HCT116 (cell line): ENCODE results near the gene CC2D1A. TPM values are rescaled to one million over a fixed set of nuclear protein-coding genes. Genes with fewer than 3 reads are reported as not detected.
A peak's percentile ranks its signal among the peaks of the same experiment; 100 is the strongest.

Source experiments
- ATAC-seq: fragments of 200-7000 bp; cut with Tn5 transposase; 2 replicates; pipeline ENCODE4 v1.9.1; 2020; ENCODE audit warnings: mild to moderate bottlenecking, moderate library complexity
- BruUV-seq: library from RNA; stranded (reverse); fragments of 400-500 nt; replicated peaks from 2 replicates; lab custom pipeline; 2021; lab: Mats Ljungman, UMichigan
- CTCF ChIA-PET: fragments of 300-600 bp; sonication (Branson Sonifier 250); formaldehyde crosslinking; loops from one replicate; lab custom pipeline; 2021; ENCODE audit warnings: antibody characterized with exemption; lab: Charles Lee
- POLR2A ChIA-PET: fragments of 300-600, 350-600 bp; sonication (Branson Sonifier 250); formaldehyde crosslinking; loops from one replicate; lab custom pipeline; 2021; ENCODE audit warnings: antibody characterized with exemption; lab: Charles Lee
- RAD21 ChIA-PET, 2 experiments: fragments of 300-600 bp; sonication (Branson Sonifier 250); formaldehyde crosslinking; loops; one replicate each; lab custom pipeline; 2023; ENCODE audit warnings: low total read pairs in 2 of 2; ENCODE audit not compliant: uncharacterized antibody in 2 of 2, unreplicated experiment in 2 of 2, low non-redundant PET in 1 of 2; lab: Charles Lee
- DNase-seq: peaks from one replicate; pipeline ENCODE4 v3.0.0-alpha.2; 2010; ENCODE audit warnings: low read depth, low spot score
- H2AFZ ChIP-seq: fragments of 200-600 bp; shearing (Covaris generic), sonication (generic); 2 replicates; pipeline ENCODE4 v1.6.1; 2017; ENCODE audit warnings: low read depth, mixed run types, mixed read lengths, antibody characterized with exemption, low read length; ENCODE audit not compliant: poor library complexity, severe bottlenecking
- H3K27ac ChIP-seq: 2 replicates; pipeline ENCODE4 v1.5.1; 2012; ENCODE audit warnings: low read depth, low read length
- H3K27me3 ChIP-seq: fragments of 200-600 bp; sonication (generic); 2 replicates; pipeline ENCODE4 v1.6.1; 2016; ENCODE audit warnings: mixed run types, low read length, mixed read lengths; ENCODE audit not compliant: insufficient read depth
- H3K36me3 ChIP-seq, 2 experiments: fragments of 200-500 bp in 1 of 2; fragments of 200-600 bp in 1 of 2; sonication (Bioruptor generic) in 1 of 2; sonication (generic) in 1 of 2; 2 replicates each; pipeline versions ENCODE4 v1.5.1 to v1.6.1; 2014 to 2016; ENCODE audit warnings: low read length in 2 of 2, inconsistent platforms in 1 of 2, mixed read lengths in 1 of 2, mixed run types in 1 of 2; ENCODE audit not compliant: insufficient read depth in 2 of 2, control insufficient read depth in 1 of 2
- H3K4me1 ChIP-seq, 2 experiments: fragments of 200-600 bp in 1 of 2; sonication (generic) in 1 of 2; 2 replicates each; pipeline versions ENCODE4 v1.5.1 to v1.6.1; 2012 to 2017; ENCODE audit warnings: low read length in 2 of 2, inconsistent platforms in 1 of 2, mild to moderate bottlenecking in 1 of 2, mixed read lengths in 1 of 2, mixed run types in 1 of 2, moderate library complexity in 1 of 2; ENCODE audit not compliant: insufficient read depth in 2 of 2, control insufficient read depth in 1 of 2
- H3K4me2 ChIP-seq: fragments of 200-600 bp; sonication (generic); 2 replicates; pipeline ENCODE4 v1.6.1; 2017; ENCODE audit warnings: mixed run types, low read length, mixed read lengths
- H3K4me3 ChIP-seq, 2 experiments: fragments of 200-600 bp in 1 of 2; sonication (generic) in 1 of 2; replicated peaks in 1 of 2; 2 replicates each; pipeline ENCODE4 v1.5.1; 2011 to 2016; ENCODE audit warnings: low read length in 2 of 2, control low read depth in 1 of 2, low read depth in 1 of 2, mild to moderate bottlenecking in 1 of 2, mixed read lengths in 1 of 2, mixed run types in 1 of 2
- H3K79me2 ChIP-seq: fragments of 200-600 bp; sonication (generic); 2 replicates; pipeline ENCODE4 v1.6.1; 2017; ENCODE audit warnings: mild to moderate bottlenecking, mixed run types, low read length, moderate library complexity, mixed read lengths; ENCODE audit not compliant: insufficient read depth
- H3K9ac ChIP-seq: fragments of 200-600 bp; sonication (generic); 2 replicates; pipeline ENCODE4 v1.6.1; 2016; ENCODE audit warnings: low read length, mixed read lengths
- H3K9me2 ChIP-seq: fragments of 200-600 bp; sonication (generic), shearing (Covaris generic); 2 replicates; pipeline ENCODE4 v1.6.1; 2017; ENCODE audit warnings: mixed run types, mild to moderate bottlenecking, moderate library complexity; ENCODE audit not compliant: insufficient read depth
- H3K9me3 ChIP-seq, 2 experiments: fragments of 200-500 bp in 1 of 2; fragments of 200-600 bp in 1 of 2; sonication (Bioruptor generic) in 1 of 2; sonication (generic) in 1 of 2; 2 replicates each; pipeline ENCODE4 v1.6.1; 2014 to 2017; ENCODE audit warnings: low read length in 2 of 2, mixed read lengths in 2 of 2, inconsistent platforms in 1 of 2, low read depth in 1 of 2, mild to moderate bottlenecking in 1 of 2, mixed run types in 1 of 2, moderate library complexity in 1 of 2; ENCODE audit not compliant: control insufficient read depth in 1 of 2, insufficient read depth in 1 of 2
- H4K20me1 ChIP-seq: fragments of 200-600 bp; sonication (generic), shearing (Covaris generic); 2 replicates; pipeline ENCODE4 v1.6.1; 2017; ENCODE audit warnings: mixed run types, mild to moderate bottlenecking, moderate library complexity; ENCODE audit not compliant: insufficient read depth
- ATF3 ChIP-seq: IDR thresholded peaks from 2 replicates; pipeline ENCODE4 v1.6.1; 2012
- CBX3 ChIP-seq: IDR thresholded peaks from 2 replicates; pipeline ENCODE4 v1.6.1; 2012; ENCODE audit warnings: low read depth
- CEBPB ChIP-seq: IDR thresholded peaks from 2 replicates; pipeline ENCODE4 v1.6.1; 2012; ENCODE audit warnings: low read depth
- EZH2 ChIP-seq: fragments of 200-600 bp; sonication (generic); IDR thresholded peaks from 2 replicates; pipeline ENCODE4 v1.6.1; 2017; ENCODE audit warnings: antibody characterized with exemption, mixed run types
- FOSL1 ChIP-seq: IDR thresholded peaks from 2 replicates; pipeline ENCODE4 v1.6.1; 2012; ENCODE audit warnings: low read depth
- MAX ChIP-seq: IDR thresholded peaks from 2 replicates; pipeline ENCODE4 v1.6.1; 2012
- POLR2A ChIP-seq: IDR thresholded peaks from 2 replicates; pipeline ENCODE4 v1.7.0; 2011; ENCODE audit warnings: borderline replicate concordance; ENCODE audit not compliant: insufficient read depth, insufficient read length; ENCODE audit errors: extremely low read depth
- POLR2AphosphoS5 ChIP-seq: IDR thresholded peaks from 2 replicates; pipeline ENCODE4 v1.6.1; 2011; ENCODE audit warnings: mild to moderate bottlenecking, low read depth, low read length, moderate library complexity
- REST ChIP-seq: IDR thresholded peaks from 2 replicates; pipeline ENCODE4 v1.6.1; 2012; ENCODE audit warnings: low read depth
- TCF7L2 ChIP-seq: IDR thresholded peaks from 2 replicates; pipeline ENCODE4 v1.7.0; 2011; ENCODE audit warnings: borderline replicate concordance, inconsistent platforms; ENCODE audit not compliant: insufficient read depth, insufficient read length; ENCODE audit errors: extremely low read depth
- YY1 ChIP-seq: IDR thresholded peaks from 2 replicates; pipeline ENCODE4 v1.6.1; 2011; ENCODE audit warnings: low read length, low read depth, moderate library complexity, mild to moderate bottlenecking; ENCODE audit not compliant: insufficient replicate concordance; ENCODE audit errors: extremely low read depth
- ZNF274 ChIP-seq: fragments of 200-500 bp; sonication (Bioruptor generic); IDR thresholded peaks from 2 replicates; pipeline ENCODE4 v1.6.1; 2014; ENCODE audit warnings: mild to moderate bottlenecking, low read depth, low read length, inconsistent platforms
- intact Hi-C: fragments of 100-400 bp; cut with micrococcal nuclease; formaldehyde crosslinking; loops from 2 replicates; pipeline ENCODE4 v1.10.0; 2022
- total RNA-seq: library from RNA; stranded (reverse); gene quantifications from one replicate; pipeline ENCODE4 v1.2.1, GENCODE V29; 2021; ENCODE audit not compliant: unreplicated experiment
- TF ChIP-seq, protein P1 (sequence below), 3 experiments: fragments of 200-600 bp in 1 of 3; sonication (generic) in 1 of 3; IDR thresholded peaks in 2 of 3; conservative IDR thresholded peaks in 1 of 3; 2 replicates each; pipeline ENCODE4 v1.5.1; 2012 to 2017; ENCODE audit warnings: low read depth in 2 of 3, low read length in 2 of 3, antibody characterized with exemption in 1 of 3, borderline replicate concordance in 1 of 3, control low read depth in 1 of 3, mild to moderate bottlenecking in 1 of 3, mixed read lengths in 1 of 3, mixed run types in 1 of 3, moderate library complexity in 1 of 3; ENCODE audit not compliant: insufficient read depth in 1 of 3

Gene CC2D1A
- total RNA-seq, 1 experiment from 2014 or later = 51.5 TPM

DNA sequence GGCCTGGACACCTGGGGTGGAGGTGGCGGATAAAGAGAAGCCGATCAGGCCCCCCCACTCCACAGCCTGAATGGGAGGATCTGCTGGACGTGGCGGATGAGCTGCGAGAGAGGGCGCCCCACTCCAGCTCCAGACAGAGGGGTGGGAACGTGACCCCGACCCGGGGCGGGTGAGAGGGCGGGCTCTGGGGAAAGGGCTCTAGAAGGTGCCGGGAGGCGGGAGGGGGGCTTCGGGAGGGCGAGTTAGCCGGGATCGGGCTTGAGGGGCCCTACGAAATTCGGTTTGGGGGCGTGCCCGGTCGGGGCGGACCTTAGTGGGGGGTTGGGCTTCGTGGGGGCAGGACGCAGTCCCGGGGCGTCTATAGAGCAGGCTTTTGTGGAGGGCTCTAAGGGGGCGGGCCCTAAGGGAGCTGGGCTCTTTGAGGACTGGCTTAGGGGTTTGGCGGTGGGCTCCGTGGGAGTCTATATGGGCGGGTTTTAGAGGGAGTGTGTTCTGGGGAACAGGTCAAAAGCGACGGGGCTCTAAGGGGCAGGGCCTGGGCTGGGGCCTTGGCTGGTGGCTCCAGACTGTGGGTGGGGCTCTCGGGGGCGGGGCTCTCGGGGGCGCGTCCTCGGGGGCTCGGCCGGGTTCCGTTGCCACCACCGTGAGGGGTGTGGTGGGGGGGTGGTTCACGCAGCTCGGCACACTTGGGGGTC, 33.2 kb upstream of the CC2D1A start:
- no peaks in the 10 kb centered on the region for H3K9me2 ChIP-seq
- no peaks in the 10 kb centered on the region for H4K20me1 ChIP-seq
- ChIA-PET RAD21 (interaction anchor here (0.6 to 0.7 kb wide), 5 partner anchors 14 to 397 kb away, joined by 3 to 7 read pairs (median 4); no protein-coding TSS in a partner anchor), CTCF (interaction anchor here (1.7 to 2.7 kb wide), 3 partner anchors 10 to 200 kb away, joined by 5 to 17 read pairs (median 13); no protein-coding TSS in a partner anchor), POLR2A (interaction anchor here (0.6 to 1.3 kb wide), 9 partner anchors 13 to 1350 kb away, joined by 3 to 8 read pairs (median 6); partner anchors contain the start of gene ZSWIM4)
- H3K79me2 ChIP-seq = no peaks in the 10 kb centered on the region
- H3K9me3 ChIP-seq = no peaks in the 10 kb centered on the region
- DNase-seq (no peak), ATAC-seq (peak; percentile 91)
- no peak for TF ChIP-seq POLR2A
- no peak for TF ChIP-seq CBX3
- no peak for TF ChIP-seq CEBPB
- TF ChIP-seq ATF3 = no peak
- TF ChIP-seq FOSL1 = no peak
- peak; percentile 25 for TF ChIP-seq TCF7L2
- TF ChIP-seq, protein P1, sequence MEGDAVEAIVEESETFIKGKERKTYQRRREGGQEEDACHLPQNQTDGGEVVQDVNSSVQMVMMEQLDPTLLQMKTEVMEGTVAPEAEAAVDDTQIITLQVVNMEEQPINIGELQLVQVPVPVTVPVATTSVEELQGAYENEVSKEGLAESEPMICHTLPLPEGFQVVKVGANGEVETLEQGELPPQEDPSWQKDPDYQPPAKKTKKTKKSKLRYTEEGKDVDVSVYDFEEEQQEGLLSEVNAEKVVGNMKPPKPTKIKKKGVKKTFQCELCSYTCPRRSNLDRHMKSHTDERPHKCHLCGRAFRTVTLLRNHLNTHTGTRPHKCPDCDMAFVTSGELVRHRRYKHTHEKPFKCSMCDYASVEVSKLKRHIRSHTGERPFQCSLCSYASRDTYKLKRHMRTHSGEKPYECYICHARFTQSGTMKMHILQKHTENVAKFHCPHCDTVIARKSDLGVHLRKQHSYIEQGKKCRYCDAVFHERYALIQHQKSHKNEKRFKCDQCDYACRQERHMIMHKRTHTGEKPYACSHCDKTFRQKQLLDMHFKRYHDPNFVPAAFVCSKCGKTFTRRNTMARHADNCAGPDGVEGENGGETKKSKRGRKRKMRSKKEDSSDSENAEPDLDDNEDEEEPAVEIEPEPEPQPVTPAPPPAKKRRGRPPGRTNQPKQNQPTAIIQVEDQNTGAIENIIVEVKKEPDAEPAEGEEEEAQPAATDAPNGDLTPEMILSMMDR (IDR thresholded peaks at IDR 0.05 in 2 of 3, conservative IDR thresholded peaks at IDR 0.05 in 1 of 3; ENCODE audit: borderline replicate concordance in 1 of 3, insufficient read depth in 1 of 3, low read depth in 2 of 3, low read length in 2 of 3) = peak in 2 of 3 experiments; percentile 31 to 52; a peak in 3 of 6 replicates
- TF ChIP-seq ZNF274 = no peak
- TF ChIP-seq EZH2 = no peak
- no peak for TF ChIP-seq REST
- no peak for TF ChIP-seq YY1
- TF ChIP-seq MAX = no peak
- no peak for TF ChIP-seq POLR2AphosphoS5
- H3K9ac ChIP-seq = peak overlapping the region; percentile 62
- H3K27ac ChIP-seq = peak overlapping the region; percentile 48; the same call in 1 of the 2 replicates
- no TSS peak for BruUV-seq
- peak overlapping the region; percentile 87 for H3K4me2 ChIP-seq
- intact Hi-C loops = no loop called here
- no peaks in the 10 kb centered on the region for H3K36me3 ChIP-seq
- H3K4me1 ChIP-seq = peaks cover 19 to 26% of the 10 kb centered on the region in 2 experiments
- peak overlapping the region; percentile 45 to 58 for H3K4me3 ChIP-seq
- no peaks in the 10 kb centered on the region for H3K27me3 ChIP-seq
- peak overlapping the region; percentile 77 for H2AFZ ChIP-seq
